Measurements from ENCODE around the gene PHACTR2.

Gene PHACTR2

GRCh38 chr6:143685653-143686052 lies 7.9 kb downstream of the PHACTR2 start:
- peaks cover 4% of the 10 kb centered on the region for H3K9me3 Mint-ChIP-seq
- peaks cover 3% of the 10 kb centered on the region for H3K4me1 Mint-ChIP-seq
- H3K27ac Mint-ChIP-seq: no peak overlapping the region
- CTCF ChIA-PET: interaction anchor here (0.6 kb wide), 1 partner anchor 1489 kb away, joined by 4 read pairs; no protein-coding TSS in a partner anchor
- DNase-seq: no peak
- H3K4me3 Mint-ChIP-seq: no peak overlapping the region
- no peaks in the 10 kb centered on the region for H3K27me3 Mint-ChIP-seq
- no peaks in the 10 kb centered on the region for H3K36me3 Mint-ChIP-seq

GRCh38 chr6:143687591-143687990 lies 9.8 kb downstream of the PHACTR2 start:
- Mint-ChIP-seq H3K4me3 (no peak overlapping the region), H3K27ac (no peak overlapping the region), H3K27me3 (no peaks in the 10 kb centered on the region), H3K9me3 (peaks cover 4% of the 10 kb centered on the region), H3K4me1 (peaks cover 3% of the 10 kb centered on the region), H3K36me3 (no peaks in the 10 kb centered on the region)
- DNase-seq: no peak
- CTCF ChIA-PET: no interaction called here

GRCh38 chr6:143688681-143689080 lies 10.9 kb downstream of the PHACTR2 start:
- DNase-seq: no peak
- CTCF ChIA-PET: interaction anchor here (0.6 to 0.8 kb wide), 2 partner anchors 10 to 156 kb away, joined by 3 to 4 read pairs; no protein-coding TSS in a partner anchor
- Mint-ChIP-seq H3K27ac (no peak overlapping the region), H3K9me3 (no peaks in the 10 kb centered on the region), H3K27me3 (no peaks in the 10 kb centered on the region), H3K36me3 (no peaks in the 10 kb centered on the region), H3K4me3 (no peak overlapping the region), H3K4me1 (peaks cover 3% of the 10 kb centered on the region)

GRCh38 chr6:143689852-143690251 lies 12.1 kb downstream of the PHACTR2 start:
- no peak overlapping the region for H3K27ac Mint-ChIP-seq
- H3K36me3 Mint-ChIP-seq: no peaks in the 10 kb centered on the region
- CTCF ChIA-PET: no interaction called here
- H3K4me1 Mint-ChIP-seq: peaks cover 3% of the 10 kb centered on the region
- no peaks in the 10 kb centered on the region for H3K9me3 Mint-ChIP-seq
- H3K27me3 Mint-ChIP-seq: no peaks in the 10 kb centered on the region
- no peak for DNase-seq
- H3K4me3 Mint-ChIP-seq: no peak overlapping the region

GRCh38 chr6:143691155-143691554 lies 13.4 kb downstream of the PHACTR2 start:
- Mint-ChIP-seq H3K4me3 (no peak overlapping the region), H3K36me3 (no peaks in the 10 kb centered on the region), H3K4me1 (peaks cover 7% of the 10 kb centered on the region), H3K27ac (no peak overlapping the region), H3K27me3 (no peaks in the 10 kb centered on the region), H3K9me3 (no peaks in the 10 kb centered on the region)
- DNase-seq: no peak
- CTCF ChIA-PET: no interaction called here

GRCh38 chr6:143691900-143692636 lies 14.3 kb downstream of the PHACTR2 start:
- no peak for DNase-seq
- Mint-ChIP-seq H3K27ac (no peak overlapping the region), H3K4me3 (no peak overlapping the region), H3K4me1 (peaks cover 7% of the 10 kb centered on the region), H3K9me3 (no peaks in the 10 kb centered on the region), H3K27me3 (no peaks in the 10 kb centered on the region), H3K36me3 (no peaks in the 10 kb centered on the region)
- CTCF ChIA-PET: no interaction called here

GRCh38 chr6:143692696-143693095 lies 14.9 kb downstream of the PHACTR2 start:
- H3K27ac Mint-ChIP-seq: no peak overlapping the region
- CTCF ChIA-PET: no interaction called here
- peaks cover 7% of the 10 kb centered on the region for H3K4me1 Mint-ChIP-seq

GRCh38 chr6:143694013-143694412 lies 16.2 kb downstream of the PHACTR2 start:
- Mint-ChIP-seq H3K27me3 (no peaks in the 10 kb centered on the region), H3K4me1 (peaks cover 7% of the 10 kb centered on the region)

More at GRCh38 chr6:143692696-143693095, 14.9 kb downstream of the PHACTR2 start:
- Mint-ChIP-seq H3K4me3 (no peak overlapping the region), H3K36me3 (no peaks in the 10 kb centered on the region), H3K9me3 (no peaks in the 10 kb centered on the region), H3K27me3 (no peaks in the 10 kb centered on the region)
- DNase-seq: no peak

GRCh38 chr6:143694560-143694959 lies 16.8 kb downstream of the PHACTR2 start:
- peaks cover 7% of the 10 kb centered on the region for H3K4me1 Mint-ChIP-seq
- H3K4me3 Mint-ChIP-seq: no peak overlapping the region
- no peaks in the 10 kb centered on the region for H3K27me3 Mint-ChIP-seq
- H3K27ac Mint-ChIP-seq: no peak overlapping the region
- no peaks in the 10 kb centered on the region for H3K36me3 Mint-ChIP-seq
- no peaks in the 10 kb centered on the region for H3K9me3 Mint-ChIP-seq
- no peak for DNase-seq
- CTCF ChIA-PET: no interaction called here

More at GRCh38 chr6:143694013-143694412, 16.2 kb downstream of the PHACTR2 start:
- Mint-ChIP-seq H3K36me3 (no peaks in the 10 kb centered on the region), H3K27ac (no peak overlapping the region), H3K9me3 (no peaks in the 10 kb centered on the region), H3K4me3 (no peak overlapping the region)
- CTCF ChIA-PET: no interaction called here
- no peak for DNase-seq

GRCh38 chr6:143695130-143695968 lies 17.6 kb downstream of the PHACTR2 start:
- Mint-ChIP-seq H3K27me3 (no peaks in the 10 kb centered on the region), H3K4me3 (no peak overlapping the region), H3K4me1 (peaks cover 4% of the 10 kb centered on the region), H3K9me3 (no peaks in the 10 kb centered on the region), H3K36me3 (no peaks in the 10 kb centered on the region), H3K27ac (no peak overlapping the region)
- no peak for DNase-seq
- CTCF ChIA-PET: interaction anchor here (0.7 kb wide), 1 partner anchor 320 kb away, joined by 3 read pairs; no protein-coding TSS in a partner anchor

GRCh38 chr6:143695969-143696663 lies 18.4 kb downstream of the PHACTR2 start:
- no peaks in the 10 kb centered on the region for H3K9me3 Mint-ChIP-seq
- H3K36me3 Mint-ChIP-seq: no peaks in the 10 kb centered on the region
- peaks cover 4% of the 10 kb centered on the region for H3K4me1 Mint-ChIP-seq
- CTCF ChIA-PET: interaction anchor here (0.7 kb wide), 1 partner anchor 319 kb away, joined by 3 read pairs; no protein-coding TSS in a partner anchor
- H3K27me3 Mint-ChIP-seq: no peaks in the 10 kb centered on the region
- H3K4me3 Mint-ChIP-seq: no peak overlapping the region
- H3K27ac Mint-ChIP-seq: no peak overlapping the region
- DNase-seq: no peak

GRCh38 chr6:143696664-143697000 lies 18.9 kb downstream of the PHACTR2 start:
- CTCF ChIA-PET: no interaction called here
- Mint-ChIP-seq H3K4me1 (peaks cover 4% of the 10 kb centered on the region), H3K36me3 (no peaks in the 10 kb centered on the region), H3K4me3 (no peak overlapping the region), H3K27me3 (no peaks in the 10 kb centered on the region), H3K9me3 (no peaks in the 10 kb centered on the region), H3K27ac (no peak overlapping the region)
- DNase-seq: no peak

- Mint-ChIP-seq H3K4me1 (peaks cover 4% of the 10 kb centered on the region), H3K27me3 (no peaks in the 10 kb centered on the region), H3K27ac (no peak overlapping the region), H3K4me3 (no peak overlapping the region), H3K9me3 (no peaks in the 10 kb centered on the region), H3K36me3 (no peaks in the 10 kb centered on the region)
- CTCF ChIA-PET: no interaction called here
- DNase-seq: no peak
These were observed 19.5 kb downstream of the PHACTR2 start for GRCh38 chr6:143697076-143697800.

GRCh38 chr6:143698329-143698728 lies 20.6 kb downstream of the PHACTR2 start:
- no peaks in the 10 kb centered on the region for H3K9me3 Mint-ChIP-seq
- no peak overlapping the region for H3K27ac Mint-ChIP-seq
- no peaks in the 10 kb centered on the region for H3K27me3 Mint-ChIP-seq
- CTCF ChIA-PET: interaction anchor here (0.5 kb wide), 1 partner anchor 240 kb away, joined by 3 read pairs; no protein-coding TSS in a partner anchor
- H3K4me3 Mint-ChIP-seq: no peak overlapping the region
- no peaks in the 10 kb centered on the region for H3K36me3 Mint-ChIP-seq
- DNase-seq: no peak
- H3K4me1 Mint-ChIP-seq: peaks cover 4% of the 10 kb centered on the region
